Effector memory CD8-positive, alpha-beta T cell (primary cell): ENCODE results near the gene DENND5B.
"Not testable (repeated sequence)": the region's sequence is repeated elsewhere in the genome, so short reads cannot be mapped to it uniquely, and the experiment has no call there.

Experiments
- ATAC-seq: fragments of 150-1000 bp; cut with Tn5 transposase; replicated peaks from 2 replicates; pipeline ENCODE4 v1.10.0; 2021; ENCODE audit warnings: mild to moderate bottlenecking, moderate library complexity
- DNase-seq, 3 experiments: peaks; one replicate each; pipeline ENCODE4 v3.0.0; 2021
- H3K27ac Mint-ChIP-seq, 2 donors: one replicate each; pipeline ENCODE4 v1.8.0; 2022; ENCODE audit warnings: mild to moderate bottlenecking in 2 of 2, mixed read lengths in 2 of 2, moderate library complexity in 2 of 2
- H3K27me3 Mint-ChIP-seq, 2 donors: one replicate each; pipeline ENCODE4 v1.8.0; 2022; ENCODE audit warnings: mixed read lengths in 2 of 2
- H3K36me3 Mint-ChIP-seq: one replicate; pipeline ENCODE4 v1.8.0; 2022; ENCODE audit warnings: mild to moderate bottlenecking, moderate library complexity, mixed read lengths; ENCODE audit not compliant: insufficient read depth
- H3K4me1 Mint-ChIP-seq, 2 donors: one replicate each; pipeline ENCODE4 v1.8.0; 2022; ENCODE audit warnings: low read depth in 2 of 2, mixed read lengths in 2 of 2
- H3K4me3 Mint-ChIP-seq, 2 donors: one replicate each; pipeline ENCODE4 v1.8.0; 2022; ENCODE audit warnings: mild to moderate bottlenecking in 2 of 2, mixed read lengths in 2 of 2, moderate library complexity in 2 of 2
- H3K9me3 Mint-ChIP-seq, 2 donors: one replicate each; pipeline ENCODE4 v1.8.0; 2022; ENCODE audit warnings: mixed read lengths in 2 of 2

The DENND5B gene

DNA sequence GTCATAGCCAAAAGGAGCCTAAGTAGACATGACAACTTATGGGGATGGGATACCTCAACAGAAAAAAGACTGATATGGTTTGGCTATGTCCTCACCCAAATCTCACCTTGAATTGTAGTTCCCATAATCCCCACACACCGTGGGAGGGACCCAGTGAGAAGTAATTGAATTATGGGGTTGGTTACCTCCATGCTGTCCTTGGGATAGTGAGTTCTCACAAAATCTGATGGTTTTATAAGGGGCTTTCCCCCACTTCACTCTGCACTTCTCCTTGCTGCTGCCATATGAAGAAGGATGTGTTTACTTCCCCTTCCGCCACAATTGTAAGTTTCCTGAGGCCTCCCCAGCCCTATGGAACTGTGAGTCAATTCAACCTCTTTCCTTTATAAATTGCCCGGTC, 89.9 kb downstream of the DENND5B start:
- not testable (repeated sequence) for DNase-seq, H3K4me3 Mint-ChIP-seq, H3K4me1 Mint-ChIP-seq, H3K27ac Mint-ChIP-seq, ATAC-seq, H3K9me3 Mint-ChIP-seq, H3K36me3 Mint-ChIP-seq
- H3K27me3 Mint-ChIP-seq: peaks cover 7 to 12% of the 10 kb centered on the region in 2 donors

DNA sequence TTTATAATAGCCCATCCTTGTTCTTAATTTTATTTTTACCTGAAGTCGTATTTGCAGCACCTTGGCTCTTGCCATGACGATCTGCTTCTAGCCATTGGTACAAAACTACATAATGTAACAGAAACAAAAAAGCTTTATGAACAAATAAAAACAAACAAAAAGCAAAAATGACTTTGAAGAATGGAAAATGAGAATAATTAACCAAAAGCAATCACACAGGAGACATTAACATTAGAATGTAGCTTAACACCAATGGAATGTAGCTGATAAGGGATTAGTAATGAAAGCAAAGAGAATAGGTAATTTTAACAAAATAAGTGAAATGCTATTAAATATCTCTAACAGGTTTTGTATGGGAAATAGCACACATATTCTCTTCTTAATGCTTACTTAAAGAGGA, 91.4 kb downstream of the DENND5B start:
- no peaks in the 10 kb centered on the region for H3K9me3 Mint-ChIP-seq
- H3K27ac Mint-ChIP-seq: no peak overlapping the region
- no peak for ATAC-seq
- H3K4me1 Mint-ChIP-seq: no peaks in the 10 kb centered on the region
- no peak for DNase-seq
- H3K27me3 Mint-ChIP-seq: peaks cover 12 to 13% of the 10 kb centered on the region in 2 donors
- H3K4me3 Mint-ChIP-seq: no peak overlapping the region
- H3K36me3 Mint-ChIP-seq: no peaks in the 10 kb centered on the region

DNA sequence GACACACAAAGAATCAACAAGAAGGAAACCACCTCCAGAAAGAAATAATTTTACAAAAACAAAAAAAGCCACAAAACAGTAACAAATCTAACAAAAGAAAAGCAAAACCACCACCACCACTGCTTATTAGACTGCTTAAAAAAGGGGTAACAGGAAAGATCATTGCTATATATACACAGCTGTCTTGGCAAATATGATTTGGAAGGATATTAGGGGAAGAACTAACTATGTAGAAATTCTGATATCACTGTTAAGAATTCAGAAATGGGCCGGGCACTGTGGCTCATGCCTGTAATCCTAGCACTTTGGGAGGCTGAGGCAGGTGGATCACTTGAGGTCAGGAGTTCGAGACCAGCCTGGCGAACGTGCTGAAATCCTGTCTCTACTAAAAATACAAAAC, 92.5 kb downstream of the DENND5B start:
- ATAC-seq: no peak
- no peak overlapping the region for H3K4me3 Mint-ChIP-seq
- no peaks in the 10 kb centered on the region for H3K36me3 Mint-ChIP-seq
- DNase-seq: no peak
- H3K4me1 Mint-ChIP-seq: no peaks in the 10 kb centered on the region
- peaks cover 12 to 14% of the 10 kb centered on the region in 2 donors for H3K27me3 Mint-ChIP-seq
- no peaks in the 10 kb centered on the region for H3K9me3 Mint-ChIP-seq
- H3K27ac Mint-ChIP-seq: no peak overlapping the region

- no peaks in the 10 kb centered on the region for H3K4me1 Mint-ChIP-seq
- H3K27me3 Mint-ChIP-seq: peaks cover 12 to 19% of the 10 kb centered on the region in 2 donors
- no peaks in the 10 kb centered on the region for H3K9me3 Mint-ChIP-seq
- DNase-seq: no peak
- no peak overlapping the region for H3K4me3 Mint-ChIP-seq
- no peaks in the 10 kb centered on the region for H3K36me3 Mint-ChIP-seq
- H3K27ac Mint-ChIP-seq: no peak overlapping the region
- ATAC-seq: no peak
These were observed 94.7 kb downstream of the DENND5B start for GRCh38 chr12:31496257-31496656.

GRCh38 chr12:31494455-31494854, 96.5 kb downstream of the DENND5B start:
- Mint-ChIP-seq H3K27me3 (peaks cover 16 to 25% of the 10 kb centered on the region in 2 donors), H3K4me1 (no peaks in the 10 kb centered on the region), H3K4me3 (no peak overlapping the region), H3K27ac (no peak overlapping the region), H3K9me3 (no peaks in the 10 kb centered on the region), H3K36me3 (no peaks in the 10 kb centered on the region)
- no peak for DNase-seq
- ATAC-seq: no peak

DNA sequence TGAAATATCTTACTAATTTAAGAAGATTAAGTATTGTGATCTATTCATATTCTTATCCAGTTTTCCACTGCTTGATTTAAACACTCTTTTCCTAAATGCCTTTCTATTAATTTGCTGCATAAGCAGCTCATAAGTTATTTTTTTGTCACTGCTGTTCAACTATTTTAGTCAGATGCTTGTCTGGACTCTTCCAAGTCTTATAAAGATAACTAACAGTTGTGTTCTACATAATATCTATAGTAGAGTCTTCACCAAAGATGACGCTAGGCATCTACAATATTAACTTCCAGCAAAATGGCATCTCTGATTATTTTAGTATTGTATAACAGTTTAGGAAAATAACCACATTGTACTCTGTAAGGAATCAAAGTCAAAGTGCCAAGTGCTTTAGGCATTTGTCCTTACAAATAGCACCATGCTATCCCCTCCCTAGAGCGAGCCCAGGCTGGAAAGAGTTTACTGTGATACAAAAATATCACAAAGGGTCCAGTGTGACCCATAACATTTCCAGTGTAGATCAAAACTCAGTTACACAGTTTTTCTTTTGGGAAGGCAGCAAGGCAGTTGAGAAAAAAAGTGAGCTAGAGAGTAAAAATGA, 98.2 kb downstream of the DENND5B start:
- Mint-ChIP-seq H3K36me3 (no peaks in the 10 kb centered on the region), H3K9me3 (no peaks in the 10 kb centered on the region), H3K27me3 (peaks cover 9 to 28% of the 10 kb centered on the region in 2 donors), H3K27ac (no peak overlapping the region), H3K4me3 (no peak overlapping the region), H3K4me1 (no peaks in the 10 kb centered on the region)
- ATAC-seq (no peak), DNase-seq (no peak)

- Mint-ChIP-seq H3K27ac (no peak overlapping the region), H3K27me3 (peaks cover 8 to 28% of the 10 kb centered on the region in 2 donors), H3K4me3 (no peak overlapping the region), H3K9me3 (no peaks in the 10 kb centered on the region), H3K36me3 (no peaks in the 10 kb centered on the region), H3K4me1 (no peaks in the 10 kb centered on the region)
- ATAC-seq (no peak), DNase-seq (no peak)
These were observed 98.9 kb downstream of the DENND5B start for GRCh38 chr12:31491841-31492598.

DNA sequence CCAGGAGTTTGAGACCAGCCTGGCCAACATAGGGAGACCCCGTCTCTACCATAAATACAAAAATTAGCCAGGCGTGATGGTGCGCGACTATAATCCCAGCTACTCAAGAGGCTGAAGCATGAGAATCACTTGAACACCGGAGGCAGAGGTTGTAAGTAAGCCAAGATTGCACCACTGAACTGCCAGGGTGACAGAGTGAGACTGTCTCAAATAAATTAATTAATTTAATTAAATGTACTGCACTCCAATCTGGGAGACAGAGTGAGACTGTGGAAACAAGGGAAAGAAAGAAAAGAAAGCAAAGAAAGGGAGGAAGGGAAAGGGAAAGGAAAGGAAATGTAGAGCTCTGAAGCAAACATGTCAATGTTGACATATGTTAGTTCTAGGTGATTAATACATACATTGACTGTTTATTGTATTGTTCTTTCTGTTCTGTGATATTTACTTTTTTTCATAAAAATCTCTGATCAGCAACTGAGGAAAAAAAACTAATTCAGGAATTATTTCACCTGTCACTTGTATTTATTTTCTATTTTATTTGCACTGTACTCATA, 99.6 kb downstream of the DENND5B start:
- Mint-ChIP-seq H3K4me1 (no peaks in the 10 kb centered on the region), H3K9me3 (no peaks in the 10 kb centered on the region), H3K4me3 (no peak overlapping the region), H3K27ac (no peak overlapping the region), H3K36me3 (no peaks in the 10 kb centered on the region), H3K27me3 (peaks cover 8 to 28% of the 10 kb centered on the region in 2 donors)
- ATAC-seq (no peak), DNase-seq (no peak)

GRCh38 chr12:31488737-31489338, 102.1 kb downstream of the DENND5B start:
- Mint-ChIP-seq H3K27ac (no peak overlapping the region), H3K27me3 (peaks cover 8 to 25% of the 10 kb centered on the region in 2 donors), H3K9me3 (no peaks in the 10 kb centered on the region), H3K4me3 (no peak overlapping the region), H3K4me1 (no peaks in the 10 kb centered on the region), H3K36me3 (no peaks in the 10 kb centered on the region)
- DNase-seq (no peak), ATAC-seq (no peak)

DNA sequence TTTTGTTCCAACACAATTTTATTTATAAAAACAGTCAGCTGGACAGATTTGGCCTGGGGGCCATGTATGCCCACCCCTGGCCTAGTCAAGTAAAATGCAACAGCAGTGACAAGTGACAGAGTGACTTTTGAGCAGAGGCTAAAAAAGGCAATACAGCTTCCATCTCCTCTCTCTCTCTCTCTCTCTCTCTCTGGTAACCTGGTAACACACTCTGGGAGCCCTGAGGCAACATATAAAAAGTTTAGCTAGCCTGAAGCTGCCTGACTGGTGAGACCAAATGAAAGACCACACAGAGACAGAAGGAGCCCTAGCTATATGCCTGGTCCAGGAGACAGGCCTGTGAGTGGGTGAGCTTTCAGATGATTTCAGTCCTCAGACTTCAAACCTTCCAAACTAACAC, 105.4 kb downstream of the DENND5B start:
- H3K27ac Mint-ChIP-seq: no peak overlapping the region
- ATAC-seq (no peak), DNase-seq (no peak)
- H3K27me3 Mint-ChIP-seq: peaks cover 16 to 32% of the 10 kb centered on the region in 2 donors
- no peak overlapping the region for H3K4me3 Mint-ChIP-seq
- H3K9me3 Mint-ChIP-seq: no peaks in the 10 kb centered on the region
- no peaks in the 10 kb centered on the region for H3K36me3 Mint-ChIP-seq
- H3K4me1 Mint-ChIP-seq: no peaks in the 10 kb centered on the region

DNA sequence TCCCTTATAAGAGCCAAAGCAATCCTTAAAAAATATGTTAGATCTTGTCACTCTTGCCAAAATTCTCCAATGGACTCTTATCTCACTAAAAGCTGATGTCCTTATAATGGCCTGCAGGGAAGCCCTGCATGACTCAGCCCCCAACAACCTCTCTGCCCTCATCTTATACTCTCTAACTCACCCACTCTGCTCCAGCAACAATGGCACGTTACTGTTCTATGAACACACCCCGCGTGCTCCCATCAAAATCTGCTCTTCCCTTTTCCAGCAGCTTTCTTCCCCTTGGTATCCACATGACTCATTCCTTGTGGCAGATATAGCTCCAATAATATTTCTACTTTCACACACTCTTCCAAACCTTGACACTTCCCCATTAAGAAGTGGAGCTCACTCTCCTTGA, 108.1 kb downstream of the DENND5B start:
- H3K4me3 Mint-ChIP-seq: no peak overlapping the region
- no peak for ATAC-seq

GRCh38 chr12:31481415-31481814, 109.5 kb downstream of the DENND5B start:
- Mint-ChIP-seq H3K4me1 (no peaks in the 10 kb centered on the region), H3K4me3 (no peak overlapping the region), H3K27me3 (peaks cover 13 to 17% of the 10 kb centered on the region in 2 donors), H3K27ac (no peak overlapping the region), H3K36me3 (no peaks in the 10 kb centered on the region), H3K9me3 (no peaks in the 10 kb centered on the region)
- ATAC-seq: no peak
- no peak for DNase-seq

More for the DNA sequence above, 108.1 kb downstream of the DENND5B start:
- Mint-ChIP-seq H3K4me1 (no peaks in the 10 kb centered on the region), H3K27ac (no peak overlapping the region), H3K27me3 (peaks cover 8 to 17% of the 10 kb centered on the region in 2 donors), H3K9me3 (no peaks in the 10 kb centered on the region), H3K36me3 (no peaks in the 10 kb centered on the region)
- no peak for DNase-seq

DNA sequence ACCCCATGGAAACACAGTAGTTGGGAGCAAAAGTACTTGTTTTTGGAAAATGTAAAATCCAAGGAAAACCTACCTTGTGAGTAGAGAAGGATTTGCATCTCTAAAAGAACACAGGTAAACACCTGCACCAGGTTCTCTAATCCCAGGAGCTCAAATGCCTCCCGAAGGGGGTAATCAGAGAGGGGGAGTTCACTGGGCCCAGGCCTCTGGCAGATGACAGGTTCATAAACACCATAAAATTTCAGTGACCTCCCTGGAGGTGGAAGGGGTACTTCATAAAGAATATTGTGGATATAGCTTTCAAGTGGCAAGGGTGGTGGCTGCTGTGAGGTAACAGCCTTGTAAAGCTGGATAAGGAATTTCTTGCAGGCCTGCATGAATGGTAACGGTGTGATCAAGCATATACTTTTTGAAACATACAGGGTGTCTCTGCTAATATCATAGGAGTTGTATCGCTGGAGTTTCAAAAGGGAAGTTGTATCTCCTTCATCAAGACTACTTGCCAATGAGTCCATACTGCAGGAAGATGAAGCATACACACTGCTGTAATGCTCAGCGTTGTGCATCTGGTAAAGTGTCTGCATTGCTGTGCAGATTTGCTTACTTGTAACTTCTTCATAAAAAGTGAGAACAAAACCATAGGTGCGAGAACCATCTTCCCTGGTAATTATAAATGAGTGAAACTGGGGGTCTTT, 111.3 kb downstream of the DENND5B start:
- Mint-ChIP-seq H3K27ac (no peak overlapping the region), H3K4me3 (no peak overlapping the region), H3K4me1 (no peaks in the 10 kb centered on the region), H3K9me3 (no peaks in the 10 kb centered on the region), H3K27me3 (peaks cover 17 to 21% of the 10 kb centered on the region in 2 donors), H3K36me3 (no peaks in the 10 kb centered on the region)
- ATAC-seq (no peak), DNase-seq (no peak)
